Measurements from ENCODE around the gene TP53I3. TPM values are rescaled to one million over a fixed set of nuclear protein-coding genes. Genes with fewer than 3 reads are reported as not detected.

Gene TP53I3
- total RNA-seq, 1 experiment from 2014 or later, result 48.1 TPM

GRCh38 chr2:24132543-24132942 lies 47.9 kb upstream of the TP53I3 start:
- Histone ChIP-seq H2AK5ac (ENCODE audit: insufficient read length, low read length) (no peak overlapping the region), H2AFZ (ENCODE audit: low read length) (no peak overlapping the region), H3K18ac (ENCODE audit: insufficient read length, low read depth, low read length) (no peak overlapping the region), H3K27ac (ENCODE audit: insufficient read length, low read depth, low read length) (no peak overlapping the region), H3K4me2 (ENCODE audit: insufficient read depth, insufficient read length, low read length) (no peak overlapping the region), H3K9me3 (ENCODE audit: control insufficient read depth, low read depth, low read length) (no peaks in the 10 kb centered on the region), H3T11ph (ENCODE audit: low read length) (no peak overlapping the region), H4K91ac (ENCODE audit: insufficient read length, low read depth, low read length) (no peak overlapping the region), H4K5ac (ENCODE audit: insufficient read length, low read depth, low read length) (no peak overlapping the region), H4K20me1 (ENCODE audit: control insufficient read depth, insufficient read depth, insufficient read length) (no peaks in the 10 kb centered on the region), H3K23ac (ENCODE audit: insufficient read length, low read depth, low read length) (no peak overlapping the region), H3K14ac (ENCODE audit: insufficient read depth, low read length) (no peak overlapping the region), H2BK120ac (ENCODE audit: low read depth, low read length, poor library complexity, severe bottlenecking) (no peak overlapping the region), H3K4ac (ENCODE audit: low read depth, low read length) (no peak overlapping the region), H2BK5ac (ENCODE audit: insufficient read length, low read length) (no peak overlapping the region), H4K8ac (replicated peaks; ENCODE audit: insufficient read length, low read depth, low read length) (no peak overlapping the region), H3K4me1 (ENCODE audit: insufficient read depth, low read length) (no peaks in the 10 kb centered on the region), H3K23me2 (ENCODE audit: insufficient read length, low read depth, low read length, poor library complexity, severe bottlenecking) (no peaks in the 10 kb centered on the region), H2BK12ac (ENCODE audit: insufficient read length, low read depth, low read length) (no peak overlapping the region), H3K56ac (ENCODE audit: insufficient read length, low read depth, low read length) (no peak overlapping the region), H3K27me3 (ENCODE audit: insufficient read depth, low read length) (no peaks in the 10 kb centered on the region), H3K79me1 (ENCODE audit: insufficient read depth, low read depth, low read length, poor library complexity, severe bottlenecking) (no peaks in the 10 kb centered on the region), H3K9ac (ENCODE audit: extremely low read depth, insufficient read length, low read length) (no peak overlapping the region), H2BK15ac (ENCODE audit: low read depth, low read length) (no peak overlapping the region), H3K79me2 (ENCODE audit: insufficient read depth, low read length) (no peaks in the 10 kb centered on the region), H2BK20ac (ENCODE audit: low read depth, low read length, poor library complexity, severe bottlenecking) (no peak overlapping the region)
- Mint-ChIP-seq H3K9me3 (peaks cover 11 to 16% of the 10 kb centered on the region in 2 experiments), H3K27me3 (ENCODE audit: low read depth) (no peaks in the 10 kb centered on the region), H3K4me1 (0 out of 4 replicates have a peak, but pooled peaks cover 0 to 4% of the 10 kb centered on the region in 2 experiments), H3K36me3 (ENCODE audit: insufficient read depth in 1 of 3, low read depth in 3 of 3) (peaks cover 4 to 13% (median 4%) of the 10 kb centered on the region in 3 experiments), H3K4me3 (no peak overlapping the region; a peak in 1 of 5 replicates), H3K27ac (no peak overlapping the region; a peak in 1 of 7 replicates)
- no peak for TF ChIP-seq CTCF (conservative IDR thresholded peaks at IDR 0.05)
- WGBS (ENCODE audit: extremely low coverage, insufficient read length, low lambda C conversion rate), result no CpG with 5 or more reads among the region's 3 CpGs
- DNase-seq, result no peak

Data from H9 (cell line).